Measurements from ENCODE around the gene HOXC11.

The HOXC11 gene

DNA sequence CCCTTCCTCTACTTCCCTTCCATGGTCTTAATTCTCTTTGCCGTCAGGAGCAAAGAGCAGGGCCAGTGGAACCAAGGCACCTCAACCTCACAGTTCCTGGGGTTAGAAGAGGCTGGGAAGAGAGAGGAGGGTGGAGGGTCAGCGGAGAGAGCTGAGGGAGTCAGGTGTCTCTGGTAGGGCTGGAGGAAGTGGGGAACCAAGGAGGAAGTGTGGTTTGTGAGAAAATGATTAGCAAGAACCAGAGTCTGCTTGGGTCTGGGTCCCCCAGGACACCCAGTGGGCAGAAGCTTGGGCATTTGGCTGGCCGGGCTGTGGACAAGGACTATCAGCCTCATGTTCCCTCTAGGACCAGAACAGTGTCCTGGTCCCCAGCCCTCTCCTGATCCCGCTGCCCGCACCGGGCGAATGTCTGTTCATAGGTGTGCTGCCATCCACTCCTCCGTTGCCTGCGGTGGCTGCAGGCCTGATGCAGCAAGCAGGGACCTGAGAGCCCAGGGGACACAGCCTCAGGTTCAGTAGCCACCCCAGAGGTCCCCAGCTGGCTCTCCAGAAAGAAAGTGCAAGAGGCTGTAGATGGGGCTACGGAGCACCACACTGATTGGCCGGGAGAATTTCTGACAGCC, 15.9 kb upstream of the HOXC11 start:
- no peak for DNase-seq

DNA sequence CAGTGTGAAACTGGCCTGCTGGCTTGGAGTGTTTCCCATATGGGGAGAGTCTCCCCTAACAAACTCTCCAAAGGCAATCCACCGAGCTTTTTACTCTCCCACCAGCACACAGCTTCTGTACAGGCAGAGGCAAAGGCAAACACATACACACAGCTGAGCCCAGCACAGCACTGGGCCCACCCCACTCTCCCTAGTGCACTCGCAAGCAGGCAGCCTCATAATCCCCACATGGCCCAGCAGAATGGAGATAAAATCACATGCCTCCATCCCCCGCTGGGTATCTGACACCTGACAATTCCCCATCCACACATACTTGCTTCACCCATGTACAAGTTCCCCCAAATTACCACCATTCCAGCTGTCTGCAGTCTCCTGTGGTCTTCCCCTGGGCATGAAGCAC, 14.8 kb upstream of the HOXC11 start:
- no peak for DNase-seq

DNA sequence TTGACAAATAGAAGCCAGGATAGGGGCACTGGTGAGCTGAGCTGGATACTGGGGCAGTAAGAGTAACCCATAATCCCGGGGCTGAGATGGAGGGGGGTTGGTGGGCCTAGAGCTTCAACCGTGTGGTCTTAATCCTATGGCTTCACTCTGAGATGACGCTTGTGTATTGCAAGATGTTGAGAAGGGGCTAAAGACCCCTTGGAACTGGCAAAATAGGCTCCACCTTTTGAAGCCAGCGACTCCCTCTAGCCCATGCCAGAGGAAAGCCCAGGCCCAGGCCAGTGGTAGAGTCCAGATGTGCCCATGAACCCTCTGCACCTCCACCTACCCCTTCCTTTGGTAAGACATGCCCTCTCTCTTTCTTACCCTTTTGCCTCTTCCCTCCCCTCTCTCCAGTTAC, 13.6 kb upstream of the HOXC11 start:
- DNase-seq, result no peak

DNA sequence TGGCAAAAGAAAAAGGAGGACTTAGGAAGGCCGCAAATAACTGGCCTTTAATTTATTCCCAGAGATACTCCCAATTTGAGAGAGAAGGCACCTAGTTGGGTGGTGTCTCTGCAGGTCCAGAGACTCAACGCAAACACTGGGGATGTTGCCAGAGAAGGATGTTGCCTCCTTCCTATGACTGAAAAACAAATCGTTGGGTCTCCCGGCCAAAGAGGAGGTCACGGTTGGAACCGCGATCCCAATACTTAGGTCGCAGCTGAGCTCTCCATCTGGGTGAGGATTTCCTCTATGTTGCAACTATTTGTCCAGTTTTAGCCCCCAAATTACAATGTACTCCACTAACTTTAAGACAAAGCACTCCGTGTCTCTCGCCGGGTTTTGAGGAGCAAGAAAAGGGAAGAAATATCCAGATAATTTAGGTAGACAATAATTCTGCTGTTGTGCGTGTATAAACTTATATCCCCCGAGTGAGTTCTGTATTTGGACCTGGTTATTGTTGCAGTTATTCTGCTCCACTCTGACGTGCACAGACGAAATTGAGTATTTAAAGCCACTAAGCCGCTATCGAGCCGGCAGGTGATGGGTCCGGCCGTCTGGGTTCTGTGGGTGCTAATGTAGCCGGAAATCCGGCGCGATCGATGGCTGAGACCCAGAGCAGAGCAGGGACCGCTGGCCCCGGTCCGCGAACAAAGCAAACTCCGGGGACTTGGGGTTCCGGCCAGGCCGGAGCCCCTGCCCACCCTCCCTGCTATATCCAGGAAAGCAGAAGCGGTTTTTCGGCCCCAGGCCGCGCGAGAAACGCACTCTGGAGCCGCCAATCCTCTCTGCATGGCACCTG, 12.5 kb upstream of the HOXC11 start:
- DNase-seq, result no peak

DNA sequence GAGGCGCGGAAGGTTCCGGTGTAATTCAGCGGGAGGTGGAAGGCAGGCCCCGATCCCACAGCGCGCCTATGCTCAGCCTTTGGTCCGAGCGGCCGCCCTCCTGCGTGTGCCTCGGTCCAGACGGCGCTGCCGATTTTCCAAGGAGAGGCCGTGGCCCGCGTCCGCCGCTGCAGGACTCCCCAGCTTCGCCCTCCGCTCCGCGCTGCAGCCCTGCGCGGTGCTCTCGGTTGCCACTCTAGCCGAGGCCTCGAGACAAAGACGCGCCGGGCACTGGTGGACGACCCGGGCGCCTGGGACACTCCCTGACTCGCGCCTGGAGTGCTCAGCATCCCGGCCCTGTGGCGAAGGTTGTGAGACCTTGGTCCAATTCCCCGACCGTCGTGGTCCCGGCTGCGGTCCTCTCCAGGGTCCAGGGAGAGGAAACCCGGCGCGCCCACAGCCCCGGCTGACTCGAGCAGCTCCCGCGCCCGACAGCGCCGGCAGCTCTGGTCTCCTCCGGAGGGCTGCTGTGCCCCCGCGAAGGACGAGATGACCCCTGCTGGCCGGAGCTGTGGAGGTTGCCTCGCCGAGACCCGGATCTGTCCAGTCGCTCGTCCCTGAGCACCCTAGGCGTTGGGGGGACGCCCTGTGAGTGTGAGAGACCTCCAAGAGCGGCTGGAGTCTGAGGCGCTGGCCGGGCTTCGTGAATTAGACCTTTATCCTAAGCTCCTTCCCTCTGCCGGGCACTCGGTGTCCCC, 11.7 kb upstream of the HOXC11 start:
- DNase-seq, result peak in 1 of 51 donors; percentile 3

DNA sequence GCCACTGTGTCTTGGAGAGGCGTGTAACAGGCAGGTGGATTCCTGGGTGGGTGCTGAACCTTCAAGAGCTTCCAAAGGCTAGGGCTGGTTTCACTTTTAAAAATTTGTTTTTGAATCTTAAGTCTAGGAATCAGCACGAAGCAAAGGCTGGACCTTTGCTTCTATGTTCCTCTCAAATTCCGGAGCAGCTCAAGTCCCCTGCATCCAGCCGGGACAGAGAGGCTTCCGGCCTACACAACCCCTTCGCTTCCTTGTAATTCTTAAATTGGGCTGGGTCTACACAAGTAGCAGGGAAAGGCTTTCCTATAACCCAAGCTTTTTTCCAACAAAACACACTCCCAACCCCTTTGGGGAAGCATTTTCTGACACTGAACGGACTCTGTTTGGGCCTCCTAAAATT, 9.9 kb upstream of the HOXC11 start:
- no peak for DNase-seq

DNA sequence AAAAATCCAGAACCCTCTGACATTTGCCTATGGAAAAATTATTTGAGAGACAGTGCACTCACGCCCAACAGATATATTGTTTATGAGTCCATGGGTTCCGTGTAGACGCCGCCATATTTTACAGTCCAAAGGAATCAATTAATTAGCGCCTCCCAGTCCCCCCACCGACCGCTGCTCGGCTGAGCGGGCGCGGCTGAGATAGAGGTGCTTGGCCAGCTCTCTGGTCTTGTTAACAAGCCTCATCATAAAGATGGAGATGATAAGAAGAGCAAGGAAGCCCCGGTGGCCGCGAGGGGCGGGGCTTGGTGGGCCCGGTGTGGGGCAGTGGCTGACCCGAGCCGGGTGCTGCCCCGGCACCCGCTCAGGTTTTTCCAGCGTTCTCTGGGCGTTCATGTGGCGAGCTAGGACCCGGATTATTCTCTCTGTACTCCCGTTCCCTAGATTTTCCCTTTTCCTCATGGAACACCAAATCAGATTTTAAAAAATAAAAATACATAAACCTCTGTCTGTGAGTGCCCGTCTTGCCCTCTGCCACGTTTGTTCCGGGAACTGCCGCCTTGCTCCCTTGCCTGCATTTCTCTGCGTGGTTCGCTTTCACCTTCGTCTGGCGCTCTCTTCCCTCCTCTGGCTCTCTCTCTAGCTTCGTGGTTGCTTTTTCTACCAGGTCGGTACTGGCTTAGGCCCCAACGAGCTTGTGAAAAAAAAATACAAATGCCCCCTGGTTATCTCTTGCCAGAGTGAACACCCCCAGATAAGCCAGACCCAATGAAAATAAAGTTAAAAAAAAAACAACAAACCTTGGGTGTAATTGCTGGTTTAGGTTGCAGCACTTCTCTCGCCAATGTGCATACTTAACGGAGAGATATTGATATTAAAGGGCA, 9.3 kb upstream of the HOXC11 start:
- no peak for DNase-seq

DNA sequence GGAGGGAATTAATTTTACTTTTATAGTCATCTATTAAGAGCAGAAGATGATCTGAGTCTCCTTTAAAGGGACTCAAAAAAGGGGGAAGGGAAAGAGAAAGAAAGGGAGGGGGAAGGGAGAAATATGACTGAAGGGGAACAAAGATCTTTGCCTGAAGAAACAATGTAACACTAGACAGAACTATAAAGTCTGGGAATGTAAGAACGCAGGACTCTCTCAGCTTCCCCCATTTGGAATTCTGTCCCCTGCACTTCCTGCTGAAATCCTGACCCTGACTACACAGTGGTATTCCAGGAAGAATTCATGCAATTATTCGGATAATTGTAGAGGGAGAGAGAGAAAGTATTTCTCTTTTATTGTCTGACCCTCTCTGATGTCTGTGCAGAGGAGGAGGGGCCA, 8.6 kb upstream of the HOXC11 start:
- no peak for DNase-seq

DNA sequence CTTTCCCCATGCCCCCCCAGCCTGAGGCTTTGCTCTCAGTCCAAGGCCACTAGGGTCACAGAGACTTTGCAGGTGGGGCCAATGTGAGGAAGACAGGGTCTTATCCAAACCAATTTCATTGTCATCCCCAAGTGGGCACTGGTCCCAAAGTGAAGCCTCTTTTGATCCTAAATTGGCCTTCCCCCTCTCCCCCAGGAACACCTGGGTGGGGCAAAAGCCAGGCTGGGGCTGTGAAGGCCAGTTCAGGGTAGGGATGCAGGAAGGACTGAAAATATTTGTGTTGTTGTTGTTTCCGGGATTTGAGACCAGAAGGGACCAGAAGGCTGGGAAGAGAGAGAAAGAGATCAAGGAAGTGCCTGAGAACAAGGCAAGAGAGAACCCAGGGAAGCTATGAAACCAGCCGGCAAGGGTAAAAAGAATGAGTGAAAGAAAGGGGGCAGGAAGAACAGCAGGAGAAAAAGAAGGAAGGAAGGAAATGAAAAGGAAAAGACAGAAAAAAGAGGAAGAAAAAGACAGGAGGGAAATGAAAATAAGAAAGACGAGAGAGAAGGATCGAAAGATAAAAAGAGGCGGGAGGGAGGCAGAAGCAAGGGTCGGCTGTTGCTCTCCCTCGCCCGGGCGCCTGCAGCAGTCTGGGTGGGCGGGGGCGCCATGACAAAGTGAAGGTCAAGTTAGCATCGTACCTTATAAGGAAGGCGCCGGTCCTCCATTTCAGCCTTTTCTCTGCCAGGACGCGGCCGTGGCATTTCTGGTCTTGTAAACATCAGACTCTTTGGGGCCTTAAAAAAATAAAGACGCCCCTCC, 7.4 kb upstream of the HOXC11 start:
- no peak for DNase-seq

DNA sequence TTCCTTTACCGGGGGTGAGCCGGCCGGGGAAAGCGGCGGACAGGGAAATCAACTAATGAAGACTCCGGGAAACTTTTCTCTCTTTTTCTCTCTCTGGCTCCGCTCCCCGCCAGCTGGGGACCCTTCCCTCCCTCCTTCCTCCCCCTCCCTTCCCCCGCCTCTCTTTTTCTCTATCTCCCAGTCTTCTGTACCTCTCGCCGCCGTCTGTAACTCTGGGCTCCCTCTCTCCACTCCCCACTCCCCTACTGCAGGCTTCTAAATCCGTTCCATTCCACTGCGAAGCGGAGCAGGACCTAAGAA, 6.9 kb upstream of the HOXC11 start:
- no peak for DNase-seq

DNA sequence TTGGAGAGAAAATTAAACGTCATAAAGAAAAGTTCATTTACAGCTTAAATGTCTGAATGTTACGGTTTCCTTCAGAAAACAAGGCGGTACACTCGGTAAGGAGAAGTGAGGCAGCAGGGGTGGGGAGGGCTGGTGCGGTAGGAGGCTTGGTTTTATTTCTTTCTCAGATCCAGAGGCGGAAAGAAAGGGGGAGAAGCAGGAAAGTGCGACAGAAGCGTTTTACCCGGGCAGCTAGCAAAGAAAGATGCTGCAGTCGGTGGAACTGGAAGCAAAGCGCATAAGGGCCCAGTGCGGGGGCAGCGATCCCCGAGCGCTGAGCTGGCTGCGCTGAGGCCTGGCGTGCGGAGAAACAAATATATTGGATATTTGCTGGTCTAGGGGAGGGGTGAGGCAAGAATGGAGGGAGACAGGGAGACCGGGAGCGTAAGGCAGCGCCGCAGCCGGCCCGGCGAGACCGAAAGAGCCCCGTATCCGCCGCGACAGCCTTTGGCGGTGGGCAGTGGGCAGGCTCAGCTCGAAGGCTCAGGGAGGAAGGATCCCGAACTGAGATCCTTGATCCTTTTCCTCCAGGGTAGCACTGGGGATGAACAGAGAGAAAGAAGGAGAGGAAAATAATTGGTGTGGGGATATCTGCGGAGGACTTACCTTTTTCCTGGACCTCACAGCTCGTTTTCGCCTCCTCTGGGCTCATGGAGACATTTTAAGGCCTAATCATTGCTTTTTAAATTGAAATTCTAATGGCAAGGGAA, 6.4 kb upstream of the HOXC11 start:
- DNase-seq, result no peak

DNA sequence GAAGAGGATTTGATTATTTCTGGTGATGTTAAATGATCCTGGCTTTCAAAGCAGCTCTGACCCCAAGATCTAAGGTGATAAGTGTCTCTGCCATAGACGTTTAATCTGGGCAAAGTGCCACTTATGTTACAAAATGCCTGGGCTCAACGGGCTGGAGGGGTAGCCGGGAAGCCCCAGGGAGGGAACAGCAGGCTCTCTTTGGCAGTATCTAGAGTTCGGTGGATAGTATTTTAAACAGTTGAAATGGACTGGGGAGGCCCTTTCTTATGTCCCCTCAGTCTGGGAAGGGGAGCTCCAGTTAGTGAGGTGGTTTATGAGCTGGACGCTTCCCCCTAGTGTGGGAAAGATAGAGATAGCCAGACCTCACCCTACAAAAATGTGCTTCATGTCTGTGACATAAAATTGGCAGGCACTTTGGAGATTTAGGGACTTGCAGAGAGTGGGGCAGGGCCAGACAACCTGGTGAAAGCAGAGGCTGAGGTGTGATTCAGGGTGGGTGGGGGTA, 5.5 kb upstream of the HOXC11 start:
- DNase-seq, result no peak

DNA sequence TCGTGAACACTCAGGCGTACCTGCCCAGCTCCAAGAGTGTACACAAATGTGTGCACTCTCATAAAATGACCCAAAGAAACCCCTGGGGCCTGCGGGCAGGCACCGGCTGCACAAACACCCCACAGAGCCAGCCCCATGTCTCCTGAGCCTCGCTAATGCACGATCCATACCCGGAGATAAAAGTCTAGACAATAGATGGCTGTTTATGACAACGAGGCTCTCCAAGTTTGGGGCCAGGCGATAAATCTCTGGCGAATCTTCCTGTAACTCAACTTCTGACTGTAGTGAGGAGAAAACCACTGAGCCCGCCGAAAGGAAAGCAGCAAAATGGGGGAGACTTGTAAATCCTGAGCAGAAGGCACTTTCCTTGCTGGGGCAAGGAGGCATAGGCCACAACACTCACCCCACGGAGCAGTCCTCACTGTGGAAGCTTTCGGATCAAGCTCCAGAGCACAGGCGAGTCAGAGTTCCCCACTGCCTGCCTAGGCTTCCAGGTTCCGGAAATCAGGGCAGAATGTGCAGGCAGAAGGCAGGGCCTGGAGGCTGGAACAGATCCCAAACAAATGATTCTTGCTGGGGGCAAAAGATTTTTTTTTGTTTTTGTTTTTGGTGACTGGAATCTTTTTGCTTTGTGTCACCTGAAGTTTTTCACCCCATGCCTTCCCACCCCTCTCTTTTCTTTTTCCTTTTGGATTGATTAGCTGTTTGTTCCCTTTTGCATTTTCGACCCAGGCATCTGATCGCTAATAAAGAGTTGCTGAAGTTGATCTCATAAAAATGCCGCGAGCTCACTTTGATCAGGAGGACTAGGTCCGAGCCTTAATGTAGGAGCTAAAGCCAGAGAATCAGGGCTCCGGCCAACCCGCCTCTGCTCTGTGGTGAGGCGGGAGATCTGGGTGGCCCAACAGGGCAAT, 4.5 kb upstream of the HOXC11 start:
- no peak for DNase-seq

DNA sequence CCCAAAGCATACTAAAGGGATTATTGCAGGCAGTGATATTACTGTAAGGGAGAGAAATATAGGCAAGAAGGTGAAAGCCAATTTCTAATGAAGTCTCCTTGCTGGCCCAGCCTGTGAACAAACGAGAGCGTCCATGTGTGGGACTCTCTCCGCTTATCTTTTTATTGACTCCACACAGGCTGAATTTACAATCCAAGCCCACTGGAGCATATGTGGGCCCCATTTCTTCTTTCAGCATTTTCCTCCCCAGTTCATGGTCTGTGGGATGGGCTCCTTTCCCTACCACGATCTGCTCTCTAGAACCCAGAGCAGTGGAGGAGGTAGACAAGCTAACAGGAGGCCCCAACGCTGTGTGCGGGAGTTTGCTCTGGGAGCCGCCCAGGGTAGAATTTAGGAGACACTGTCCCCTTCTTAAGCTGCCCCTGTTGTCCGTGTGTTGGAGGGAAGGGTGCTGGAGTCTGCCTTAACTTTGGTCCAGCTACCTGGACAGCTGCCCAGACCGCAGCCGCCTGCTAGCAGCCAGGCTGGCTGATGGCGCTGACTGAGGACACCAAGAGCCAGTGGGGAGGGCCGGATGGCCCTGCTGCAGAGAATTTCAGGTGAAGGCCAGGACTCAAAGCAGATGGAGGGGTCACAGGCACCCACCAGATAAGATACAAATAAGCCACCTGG, 3.2 kb upstream of the HOXC11 start:
- no peak for DNase-seq

DNA sequence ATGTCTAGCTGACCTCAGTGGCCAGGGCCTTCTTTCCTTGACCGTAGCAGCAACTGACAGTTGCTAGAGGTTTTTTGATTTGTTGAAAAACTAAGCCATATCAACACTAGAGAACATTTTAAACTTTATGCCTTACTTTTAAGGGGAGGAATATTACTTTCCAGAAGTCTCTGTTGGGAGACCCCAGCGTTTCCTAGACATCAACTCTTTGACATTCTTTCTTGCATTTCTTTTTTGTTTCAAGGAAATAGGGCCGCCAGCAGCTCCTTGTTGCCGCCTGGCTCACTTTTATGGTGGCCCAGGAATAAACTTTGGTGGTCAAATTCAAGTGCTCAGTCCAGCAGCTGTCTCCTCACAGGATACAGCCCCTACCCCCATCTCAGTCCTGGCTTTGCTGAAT, 2.5 kb upstream of the HOXC11 start:
- DNase-seq, result no peak

DNA sequence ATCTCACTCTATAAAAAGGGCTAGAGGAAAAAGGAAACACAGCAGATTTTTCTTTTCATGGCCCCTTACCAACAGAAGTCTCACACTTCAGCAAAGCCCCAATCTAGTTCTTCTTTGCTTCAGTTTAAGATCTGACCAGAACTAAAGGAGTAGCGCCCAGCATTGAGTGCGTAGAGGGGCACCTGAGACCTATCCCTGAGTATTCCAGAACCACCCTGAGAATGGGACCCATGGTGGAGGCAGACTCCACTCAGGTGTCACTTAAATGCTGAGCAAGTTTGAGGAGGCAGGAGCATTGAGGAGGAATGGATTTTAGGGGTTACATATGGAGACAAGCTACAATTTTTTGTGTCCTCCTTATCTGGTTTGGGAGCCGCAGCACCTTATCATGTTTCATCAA, 1.8 kb upstream of the HOXC11 start:
- DNase-seq, result no peak

DNA sequence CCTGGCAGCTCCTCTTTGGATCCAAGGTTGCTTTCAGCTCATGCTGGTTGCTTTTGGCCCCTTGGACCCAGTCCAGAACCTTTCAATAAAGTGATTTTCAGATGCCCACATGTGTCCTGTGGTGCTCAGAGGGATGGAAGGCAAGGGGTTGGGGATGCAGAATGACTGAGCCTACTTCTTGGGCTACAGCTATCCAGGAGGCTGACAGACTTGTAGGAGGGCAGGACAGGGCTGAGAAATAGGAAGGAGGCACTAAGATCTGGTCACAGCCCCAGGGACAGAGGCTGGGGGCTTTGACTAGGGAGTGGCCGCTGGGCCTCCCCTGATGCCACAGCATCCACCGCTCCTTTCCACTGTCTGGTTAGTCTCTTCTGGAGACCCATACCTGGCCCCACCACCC, 1.2 kb upstream of the HOXC11 start:
- no peak for DNase-seq

DNA sequence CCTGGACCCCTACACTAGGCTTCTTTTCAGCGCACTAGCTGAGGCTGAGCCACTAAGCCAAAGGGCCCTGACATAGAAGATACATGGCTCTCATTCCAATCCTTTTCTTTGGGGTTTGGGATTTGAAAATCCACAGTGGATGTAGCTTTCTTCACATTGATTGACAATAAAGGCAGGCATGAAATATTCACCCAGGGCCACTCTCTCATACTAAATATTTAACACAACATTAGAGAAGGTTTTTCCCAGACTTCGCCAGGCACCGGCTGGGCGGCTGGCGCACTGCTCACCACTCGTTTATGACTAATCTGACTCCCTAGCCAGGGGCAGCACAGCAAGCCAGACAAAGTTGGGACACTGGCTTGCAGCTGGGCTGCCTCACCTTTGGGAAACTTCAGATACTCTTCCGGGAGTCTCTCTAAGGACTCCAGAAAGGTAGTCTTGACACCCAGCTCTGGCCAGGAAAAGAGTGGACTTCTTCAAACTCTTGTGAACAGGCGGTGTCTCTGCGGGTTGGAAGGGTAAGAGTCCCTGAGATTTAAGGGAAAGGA, 699 bp upstream of the HOXC11 start:
- DNase-seq, result no peak

Data from hypothalamus (tissue), 51 donors.